HG03354 (cell line): ENCODE results near the gene SYT8.
"Not testable (repeated sequence)": the region's sequence is repeated elsewhere in the genome, so short reads cannot be mapped to it uniquely, and the experiment has no call there.

Experiments used
- ATAC-seq: cut with Tn5 transposase; IDR thresholded peaks from one replicate; pipeline ENCODE4 v1.9.1; 2021; ENCODE audit warnings: mild to moderate bottlenecking; ENCODE audit not compliant: unreplicated experiment, poor library complexity, severe bottlenecking

SYT8 gene, protein sequence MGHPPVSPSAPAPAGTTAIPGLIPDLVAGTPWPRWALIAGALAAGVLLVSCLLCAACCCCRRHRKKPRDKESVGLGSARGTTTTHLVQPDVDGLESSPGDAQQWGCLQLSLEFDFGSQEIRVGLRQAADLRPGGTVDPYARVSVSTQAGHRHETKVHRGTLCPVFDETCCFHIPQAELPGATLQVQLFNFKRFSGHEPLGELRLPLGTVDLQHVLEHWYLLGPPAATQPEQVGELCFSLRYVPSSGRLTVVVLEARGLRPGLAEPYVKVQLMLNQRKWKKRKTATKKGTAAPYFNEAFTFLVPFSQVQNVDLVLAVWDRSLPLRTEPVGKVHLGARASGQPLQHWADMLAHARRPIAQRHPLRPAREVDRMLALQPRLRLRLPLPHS

DNA sequence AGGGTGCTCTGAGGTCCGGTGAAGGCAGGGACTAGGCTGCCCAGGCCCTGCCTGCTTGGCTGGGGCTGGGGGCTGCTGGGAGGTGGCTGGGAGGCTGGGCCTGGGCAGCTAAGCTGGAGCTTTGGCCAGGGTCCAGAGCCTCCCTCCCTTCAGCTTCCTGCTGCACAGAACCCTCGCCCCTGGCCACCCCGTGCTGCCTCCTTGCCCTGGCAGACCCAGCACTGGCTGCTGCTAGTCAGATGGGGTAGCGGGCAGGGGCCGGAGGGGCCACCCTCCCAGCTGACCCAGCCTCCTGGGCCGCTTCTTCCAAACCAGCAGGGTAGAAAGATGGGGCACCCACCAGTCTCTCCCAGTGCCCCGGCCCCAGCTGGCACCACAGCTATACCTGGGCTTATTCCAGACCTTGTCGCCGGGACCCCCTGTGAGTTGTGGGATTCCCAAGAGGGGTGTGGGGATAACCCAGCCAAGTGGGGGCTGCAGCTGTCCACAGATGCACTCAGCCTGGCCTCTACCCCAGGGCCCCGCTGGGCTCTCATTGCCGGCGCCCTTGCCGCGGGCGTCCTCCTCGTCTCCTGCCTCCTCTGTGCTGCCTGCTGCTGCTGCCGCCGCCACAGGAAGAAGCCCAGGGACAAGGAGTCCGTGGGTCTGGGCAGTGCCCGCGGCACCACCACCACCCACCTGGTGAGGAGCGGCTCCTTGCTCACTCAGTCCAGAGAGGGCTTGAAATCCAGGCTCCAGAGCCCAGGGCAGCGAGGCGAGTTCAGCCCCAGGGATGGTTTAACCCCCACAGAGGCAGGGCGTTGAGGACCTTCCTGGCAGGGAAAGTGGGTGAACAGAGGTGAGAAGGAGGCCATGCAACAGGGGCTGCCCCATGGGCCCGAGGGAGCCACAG is at the start of gene SYT8:
TSS of gene SYT8 (plus strand) at position 212 of the 892 bp plus-strand sequence. CDS start at position 328, 116 bp downstream.
- no peak for ATAC-seq

DNA sequence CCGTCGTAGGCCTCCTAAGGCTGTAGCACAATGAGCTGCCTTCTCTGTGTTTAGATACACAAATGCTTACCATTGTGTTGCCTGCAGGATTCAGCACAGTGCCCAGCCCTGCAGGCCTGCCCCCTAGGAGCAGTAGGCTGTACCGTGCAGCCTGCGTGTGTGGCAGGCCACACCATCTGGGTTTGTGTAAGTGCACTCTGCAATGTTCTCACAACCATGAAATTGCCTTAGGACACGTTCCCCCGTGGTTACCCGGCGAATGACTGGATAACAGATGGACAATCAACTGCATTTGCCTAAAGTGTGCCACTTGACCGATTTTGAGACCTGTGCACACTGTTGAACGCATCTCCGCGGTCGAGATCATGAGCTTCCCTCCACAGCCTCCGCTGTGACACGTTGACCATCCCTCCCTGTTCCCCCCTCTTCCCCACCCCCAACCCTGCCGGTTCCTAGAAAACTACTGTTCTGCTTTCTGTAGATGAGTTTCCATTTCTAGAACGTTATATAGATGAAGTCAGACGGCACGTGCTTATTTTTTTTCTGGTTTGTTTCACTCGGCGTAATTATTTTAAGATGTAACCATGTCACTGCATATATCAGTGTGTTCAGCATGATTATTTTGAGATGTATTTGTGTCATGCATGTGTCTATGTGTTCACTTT is 48.9 kb upstream of the SYT8 start:
- ATAC-seq, result no peak

DNA sequence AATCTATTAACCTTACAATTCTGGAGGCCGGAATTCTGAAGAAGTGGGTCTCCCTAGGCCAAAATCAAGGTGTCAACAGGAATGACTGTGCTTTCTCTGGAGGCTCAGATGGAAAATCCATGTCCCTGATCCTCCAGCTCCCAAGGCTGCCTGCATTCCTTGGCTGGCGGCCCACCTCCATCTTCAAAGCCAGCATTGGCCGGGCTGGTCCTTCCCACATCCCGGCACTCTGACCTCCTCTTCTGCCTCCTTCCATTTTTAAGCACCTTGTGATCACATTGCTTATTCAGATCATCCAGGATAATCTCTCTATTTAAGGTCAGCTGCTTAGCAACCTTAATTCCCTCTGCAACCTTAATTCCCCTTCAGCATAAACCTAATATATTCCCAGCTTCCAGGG is 48.3 kb upstream of the SYT8 start:
- no peak for ATAC-seq

DNA sequence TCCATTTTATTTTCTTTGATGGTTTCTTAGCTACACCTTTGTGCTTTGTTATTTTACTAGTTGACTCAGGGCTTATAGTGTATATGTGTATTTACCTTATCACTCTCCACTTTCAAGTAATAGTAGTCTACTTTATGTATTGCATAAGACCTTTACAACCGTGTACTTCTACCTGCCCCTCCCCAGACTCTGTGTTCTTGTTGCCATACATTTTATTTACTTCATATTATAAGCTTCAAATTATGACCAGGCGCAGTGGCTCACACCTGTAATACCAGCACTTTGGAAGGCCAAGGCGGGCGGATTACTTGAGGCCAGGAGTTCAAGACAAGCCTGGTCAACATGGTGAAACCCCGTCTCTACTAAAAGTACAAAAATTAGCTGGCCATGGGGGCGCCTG is 42.9 kb upstream of the SYT8 start:
- no peak for ATAC-seq

DNA sequence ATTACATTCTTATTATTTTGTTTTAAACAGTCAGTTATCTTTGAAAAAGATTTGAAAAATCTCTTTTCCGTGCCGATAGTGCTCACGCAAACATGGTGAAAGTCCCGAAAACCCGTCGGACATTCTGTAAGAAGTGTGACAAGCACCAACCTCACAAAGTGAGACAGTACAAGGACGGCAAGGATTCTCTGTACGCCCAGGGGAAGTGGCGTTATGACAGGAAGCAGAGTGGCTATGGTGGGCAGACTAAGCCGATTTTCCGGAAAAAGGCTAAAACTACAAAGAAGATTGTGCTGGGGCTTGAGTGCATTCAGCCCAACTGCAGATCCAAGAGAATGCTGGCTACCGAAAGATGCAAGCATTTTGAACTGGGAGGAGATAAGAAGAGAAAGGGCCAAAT is 42.3 kb upstream of the SYT8 start:
- ATAC-seq, result no peak

DNA sequence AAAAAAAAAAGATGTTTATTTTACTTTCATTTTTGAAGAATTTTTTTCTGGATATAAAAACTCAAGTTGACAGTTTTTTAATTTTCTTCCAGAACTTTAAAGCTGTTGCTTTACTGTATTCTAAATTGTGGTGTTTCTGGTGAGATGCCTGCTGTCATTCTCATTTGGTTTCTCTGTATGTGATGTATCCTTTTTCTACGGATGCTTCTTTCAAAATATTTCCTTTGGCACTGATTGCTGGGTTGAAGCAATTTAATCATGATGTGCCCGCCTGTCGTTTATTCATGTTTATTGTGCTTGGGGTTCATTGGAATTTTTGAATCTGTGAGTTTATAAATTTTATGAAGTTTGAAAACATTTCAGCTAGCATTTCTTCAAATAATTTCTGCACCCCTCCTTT is 41.7 kb upstream of the SYT8 start:
- ATAC-seq, result no peak

DNA sequence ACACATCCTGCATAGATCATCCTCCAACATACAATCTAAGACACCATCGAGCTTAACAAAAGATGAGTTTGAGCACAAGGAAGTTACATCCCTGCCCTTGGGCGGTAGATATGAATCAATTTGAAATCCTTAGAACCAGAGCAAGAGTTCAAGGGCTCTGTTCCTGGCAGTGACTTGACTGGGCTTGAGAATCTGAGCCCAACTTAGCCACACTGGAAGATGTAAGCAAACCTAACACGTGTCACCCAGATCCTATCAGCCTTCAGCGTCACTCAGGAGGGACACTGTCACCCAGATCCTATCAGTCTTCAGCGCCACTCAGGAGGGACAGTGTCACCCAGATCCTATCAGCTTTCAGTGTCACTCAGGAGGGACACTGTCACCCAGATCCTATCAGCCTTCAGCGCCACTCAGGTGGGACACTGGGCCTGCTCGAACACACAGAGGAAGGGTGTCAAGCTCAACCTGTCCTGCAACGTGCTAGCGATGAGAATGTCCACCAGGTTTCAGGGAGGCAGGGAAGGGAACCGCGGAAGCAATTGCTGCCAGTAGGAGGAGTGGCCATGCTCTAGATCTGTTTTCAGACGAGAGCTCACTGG is 38.3 kb upstream of the SYT8 start:
- ATAC-seq, result no peak

DNA sequence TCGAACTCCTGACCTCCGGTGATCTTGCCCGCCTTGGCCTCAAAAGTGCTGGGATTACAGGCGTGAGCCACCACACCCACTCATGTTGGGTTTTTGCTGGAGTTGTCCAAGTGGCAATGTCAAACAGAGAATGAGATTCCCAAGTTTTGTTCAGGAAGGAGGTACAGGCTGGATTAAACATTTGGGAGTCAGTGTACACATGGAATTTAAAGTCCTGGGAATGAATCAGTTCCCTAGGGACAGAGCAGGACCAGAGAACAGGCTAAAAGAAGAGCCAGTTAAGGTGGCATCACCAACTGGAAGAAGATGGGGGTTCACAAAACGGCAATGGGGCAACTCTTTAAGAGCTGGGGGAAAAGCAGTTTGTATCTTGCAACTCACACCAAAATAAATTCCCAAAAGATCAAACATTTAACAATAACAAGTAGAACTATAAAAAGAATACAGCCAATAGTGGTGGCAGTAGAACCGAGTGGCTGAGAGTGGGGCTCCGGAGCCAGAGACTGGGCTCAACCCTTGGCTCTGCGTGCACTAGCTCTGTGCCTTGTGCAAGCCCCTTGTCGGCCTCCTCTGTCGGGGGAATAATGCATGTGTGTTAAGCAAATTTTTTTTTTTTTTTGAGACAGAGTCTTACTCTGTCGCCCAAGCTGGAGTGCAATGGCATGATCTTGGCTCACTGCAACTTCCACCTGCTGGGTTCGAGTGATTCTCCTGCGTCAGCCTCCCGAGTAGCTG is 37.2 kb upstream of the SYT8 start:
- ATAC-seq, result no peak

DNA sequence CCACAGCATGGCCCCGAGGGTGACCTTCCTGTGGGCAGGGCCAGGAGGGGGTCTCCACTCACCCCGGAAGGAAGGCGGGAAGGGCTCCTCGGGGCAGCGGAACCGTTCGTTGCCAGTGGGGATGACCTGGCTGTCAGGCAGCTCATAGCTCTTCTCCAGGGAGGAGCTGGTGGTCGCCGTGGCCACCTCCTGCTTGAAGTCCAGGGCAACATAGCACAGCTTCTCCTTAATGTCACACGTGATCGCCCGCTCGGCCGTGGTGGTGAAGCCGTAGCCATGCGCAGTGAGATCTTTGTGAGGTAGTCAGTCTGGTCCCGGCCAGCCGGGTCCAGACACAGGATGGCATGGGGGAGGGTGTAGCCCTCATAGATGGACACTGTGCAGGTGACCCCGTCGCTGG is 31.5 kb upstream of the SYT8 start:
- no peak for ATAC-seq

DNA sequence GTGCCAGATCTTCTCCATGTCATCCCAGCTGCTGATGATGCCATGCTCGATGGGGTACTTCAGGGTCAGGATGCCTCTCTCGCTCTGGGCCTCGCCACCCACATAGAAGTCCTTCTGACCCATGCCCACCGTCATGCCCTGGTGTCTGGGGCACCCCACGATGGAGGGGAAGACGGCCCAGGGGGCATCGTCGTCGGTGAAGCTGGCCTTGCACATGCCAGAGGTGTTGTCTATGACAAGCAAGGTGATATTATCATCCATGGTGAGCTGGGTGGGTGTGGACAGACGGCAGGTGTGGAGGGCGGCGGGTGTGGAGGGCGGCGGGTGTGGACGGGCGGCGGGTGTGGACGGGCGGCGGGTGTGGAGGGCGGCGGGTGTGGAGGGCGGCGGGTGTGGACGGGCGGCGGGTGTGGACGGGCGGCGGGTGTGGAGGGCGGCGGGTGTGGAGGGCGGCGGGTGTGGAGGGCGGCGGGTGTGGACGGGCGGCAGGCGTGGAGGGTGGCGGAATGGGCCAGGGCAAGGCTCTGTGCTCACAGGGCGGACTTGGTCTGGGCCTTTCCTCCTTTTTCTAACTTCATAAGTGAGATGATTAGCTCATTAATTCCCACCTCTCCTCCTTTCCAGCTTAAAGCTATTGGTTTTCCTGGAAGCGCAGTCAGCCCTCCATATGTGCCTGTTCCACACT is 30.8 kb upstream of the SYT8 start:
- ATAC-seq, result not testable (repeated sequence)

DNA sequence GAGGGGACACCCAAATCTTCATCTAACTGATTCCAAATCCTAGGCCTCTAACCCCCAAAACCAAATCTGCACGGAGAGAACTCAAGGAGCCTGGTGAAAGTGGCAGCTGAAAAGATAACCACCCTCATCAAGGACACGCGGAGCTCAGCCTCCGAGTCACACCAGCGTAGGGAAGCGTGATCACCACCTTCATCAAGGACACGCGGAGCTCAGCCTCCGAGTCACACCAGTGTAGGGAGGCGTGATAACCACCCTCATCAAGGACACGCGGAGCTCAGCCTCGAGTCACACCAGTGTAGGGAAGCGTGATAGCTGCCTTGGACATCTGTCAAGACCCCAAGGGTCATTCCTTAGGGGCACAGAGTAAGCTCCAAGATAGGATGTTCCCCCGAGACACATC is 29.3 kb upstream of the SYT8 start:
- no peak for ATAC-seq

DNA sequence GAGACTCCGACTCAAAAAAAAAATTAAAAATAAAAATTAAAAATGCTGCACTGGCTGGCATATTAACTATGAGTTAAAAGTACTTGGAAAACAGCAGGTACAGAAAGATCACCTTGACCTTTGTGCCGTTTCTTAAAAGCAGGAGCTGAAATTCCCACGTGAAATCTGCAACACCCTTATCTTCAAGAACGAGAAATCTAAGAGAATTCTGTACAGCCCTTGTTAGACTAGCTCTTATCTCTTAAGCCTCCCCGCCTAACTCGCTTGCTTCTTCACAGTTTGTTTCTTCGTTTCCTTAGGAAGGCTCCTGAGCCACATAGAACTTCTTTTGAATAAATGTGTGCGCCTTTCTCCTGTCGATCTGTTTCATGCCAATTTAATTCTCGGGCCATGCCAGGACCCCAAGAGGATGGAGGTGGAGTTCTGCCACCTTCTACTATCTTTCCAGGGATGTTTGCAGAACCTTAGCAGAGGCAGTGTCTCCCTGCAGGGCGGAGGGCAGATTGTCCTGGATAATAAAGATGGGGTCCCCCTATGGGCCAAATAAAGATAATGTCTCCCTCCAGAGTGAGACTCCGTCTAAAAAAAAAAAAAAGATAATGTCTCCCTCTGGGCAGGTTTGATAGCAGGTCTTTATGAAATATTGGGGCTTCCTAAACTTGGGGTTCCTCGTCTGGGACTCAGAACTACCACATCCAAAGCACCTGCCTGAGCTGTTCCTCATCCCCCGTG is 27.4 kb upstream of the SYT8 start:
- ATAC-seq, result no peak

DNA sequence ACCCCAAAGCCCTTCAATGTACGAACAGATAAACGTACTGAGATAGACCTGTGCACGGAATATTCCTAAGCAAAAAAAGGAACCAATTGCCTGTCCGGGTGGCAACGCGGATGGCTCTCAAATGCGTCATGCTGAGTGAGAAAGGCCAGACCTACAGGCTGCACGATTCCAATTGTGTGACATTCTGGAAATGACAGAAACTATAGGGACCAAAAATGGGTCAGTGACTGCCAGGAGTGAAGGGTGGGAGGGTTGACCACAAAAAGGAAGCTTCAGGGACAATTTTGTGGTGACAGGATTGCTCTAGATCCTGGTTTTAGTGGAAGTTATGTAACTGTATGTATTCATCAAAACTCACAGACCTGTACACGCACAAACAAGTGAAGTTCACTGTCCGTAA is 24.0 kb upstream of the SYT8 start:
- no peak for ATAC-seq

DNA sequence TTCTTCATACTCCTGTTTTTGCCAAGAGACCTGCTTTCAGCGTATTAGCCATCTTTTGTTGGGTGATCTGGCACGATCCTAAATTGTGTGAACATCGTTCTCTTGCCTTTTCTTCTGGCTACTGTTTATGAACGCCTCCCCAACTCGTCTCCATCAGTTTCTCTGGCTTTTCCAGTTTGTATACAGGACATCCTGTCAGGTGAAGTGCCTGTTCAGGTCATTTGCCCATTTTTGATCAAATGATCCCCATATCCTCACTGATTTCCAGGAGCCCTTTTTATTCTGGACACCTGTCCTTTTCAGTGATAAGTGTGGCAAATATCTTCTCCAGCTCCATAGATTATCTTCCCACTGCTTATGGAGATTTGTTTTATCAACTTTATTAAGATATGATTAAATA is 22.5 kb upstream of the SYT8 start:
- ATAC-seq, result no peak

DNA sequence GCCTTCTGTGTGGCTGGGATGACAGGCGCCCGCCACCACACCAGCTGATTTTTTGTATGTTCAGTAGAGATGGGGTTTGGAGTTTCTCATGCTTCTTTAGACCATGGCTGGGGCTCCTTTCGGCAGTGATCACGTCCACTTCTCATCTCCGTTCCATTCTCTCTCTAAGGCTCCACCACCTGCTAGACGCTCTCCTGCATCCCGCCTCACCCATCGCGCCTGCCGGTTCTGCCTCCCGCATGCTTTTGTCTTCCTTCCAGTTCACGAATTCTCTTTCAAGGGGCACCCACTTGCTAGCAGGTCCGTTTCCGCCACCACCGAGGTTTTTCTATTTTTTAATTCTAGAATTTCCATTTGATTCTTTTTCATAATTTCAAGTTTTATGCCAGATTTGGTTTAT is 22.0 kb upstream of the SYT8 start:
- no peak for ATAC-seq

DNA sequence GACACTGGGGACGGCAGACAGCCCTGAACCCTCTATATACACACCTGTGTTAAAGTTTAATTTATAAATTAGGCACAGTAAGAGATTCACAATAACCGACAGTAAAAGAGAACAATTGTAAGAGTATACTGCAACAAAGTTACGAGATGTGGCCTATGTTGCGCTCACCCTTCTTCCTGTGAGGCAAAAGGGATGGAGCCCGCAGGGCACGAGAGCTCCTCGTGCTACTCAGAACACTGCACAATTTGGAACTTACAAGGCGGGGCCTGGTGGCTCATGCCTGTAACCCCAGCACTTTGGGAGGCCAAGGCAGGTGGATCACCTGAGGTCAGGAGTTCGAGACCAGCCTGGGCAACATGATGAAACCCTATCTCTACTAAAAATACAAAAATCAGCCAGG is 21.4 kb upstream of the SYT8 start:
- not testable (repeated sequence) for ATAC-seq

DNA sequence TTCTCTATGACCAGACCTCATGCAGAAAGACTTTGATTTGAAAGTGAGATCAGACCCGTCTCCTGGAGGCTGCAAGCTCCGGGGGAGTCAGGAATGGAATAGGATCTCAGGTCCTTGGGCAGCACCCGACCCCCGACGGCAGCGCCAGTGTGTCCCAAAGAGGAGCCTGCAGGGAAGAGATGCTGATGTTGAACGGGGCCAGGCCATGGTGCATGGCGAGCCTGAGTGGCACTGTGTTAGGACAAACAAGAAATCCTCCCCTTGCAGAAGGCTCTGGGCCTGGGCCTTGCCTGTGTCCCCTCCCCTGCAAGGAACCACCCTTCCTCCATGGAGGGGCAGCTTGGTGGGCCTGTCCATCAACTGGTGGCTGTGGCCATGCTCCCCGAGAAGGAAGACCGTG is 20.1 kb upstream of the SYT8 start:
- ATAC-seq, result no peak

DNA sequence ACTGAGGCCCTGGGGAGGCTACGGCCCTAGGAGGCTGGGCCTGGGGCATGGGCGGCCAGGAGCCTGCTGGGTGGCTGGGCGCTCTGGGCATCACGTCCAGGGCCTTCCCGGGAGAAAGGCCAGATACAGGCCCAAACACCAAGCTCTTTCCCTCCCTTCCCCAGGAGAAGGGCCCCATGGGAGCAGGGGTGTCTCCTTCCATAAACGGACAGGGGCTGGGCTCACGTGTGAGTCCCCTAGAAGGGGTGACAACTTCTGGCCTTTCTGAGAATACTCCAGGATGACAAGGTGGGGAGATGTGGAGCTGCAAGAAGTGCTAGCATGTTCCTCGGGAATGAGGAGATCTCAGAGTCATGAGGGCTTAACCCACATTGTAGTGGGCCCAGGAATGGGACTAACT is 19.5 kb upstream of the SYT8 start:
- ATAC-seq, result no peak
